CD4-positive, alpha-beta T cell treated with Interleukin-17A for 4 hours (primary cell): Measurements from ENCODE around the gene CRADD.
"Not testable (repeated sequence)": the region's sequence is repeated elsewhere in the genome, so short reads cannot be mapped to it uniquely, and the experiment has no call there.

ENCODE experiments used
- DNase-seq: peaks from one replicate; pipeline ENCODE4 v3.0.0-alpha.2; 2020; ENCODE audit warnings: mixed read lengths

CRADD gene

GRCh38 chr12:93677195-93678064 lies at the start of gene CRADD:
Gene CRADD (plus strand): TSS chr12:93677375.
- DNase-seq = peak; percentile 83

- DNase-seq = no peak
Observed at GRCh38 chr12:93632383-93632782, 44.8 kb upstream of the CRADD start.

DNA sequence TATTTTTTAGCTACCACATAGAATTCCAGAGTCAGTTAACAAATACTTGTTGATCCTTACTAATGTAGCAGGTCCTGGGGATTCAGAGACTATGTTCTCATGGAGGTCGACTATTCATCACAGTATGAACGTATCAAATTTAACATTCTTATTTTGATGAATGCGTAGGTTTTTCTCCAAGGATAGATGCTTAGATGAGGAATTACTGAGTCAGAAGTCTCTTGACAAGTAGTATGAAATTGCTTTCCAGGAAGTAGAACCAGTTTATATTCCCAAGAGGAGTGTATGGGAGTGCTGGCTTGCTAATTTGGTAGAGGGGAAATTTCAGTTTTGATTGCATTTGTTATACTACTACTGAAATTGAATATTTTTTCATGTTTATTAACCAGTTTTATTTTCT lies 42.8 kb upstream of the CRADD start:
- DNase-seq = no peak

- no peak for DNase-seq
Observed at GRCh38 chr12:93636708-93637107, 40.5 kb upstream of the CRADD start.

- no peak for DNase-seq
Observed at GRCh38 chr12:93638095-93638494, 39.1 kb upstream of the CRADD start.

GRCh38 chr12:93638954-93639353 lies 38.2 kb upstream of the CRADD start:
- DNase-seq = no peak

DNA sequence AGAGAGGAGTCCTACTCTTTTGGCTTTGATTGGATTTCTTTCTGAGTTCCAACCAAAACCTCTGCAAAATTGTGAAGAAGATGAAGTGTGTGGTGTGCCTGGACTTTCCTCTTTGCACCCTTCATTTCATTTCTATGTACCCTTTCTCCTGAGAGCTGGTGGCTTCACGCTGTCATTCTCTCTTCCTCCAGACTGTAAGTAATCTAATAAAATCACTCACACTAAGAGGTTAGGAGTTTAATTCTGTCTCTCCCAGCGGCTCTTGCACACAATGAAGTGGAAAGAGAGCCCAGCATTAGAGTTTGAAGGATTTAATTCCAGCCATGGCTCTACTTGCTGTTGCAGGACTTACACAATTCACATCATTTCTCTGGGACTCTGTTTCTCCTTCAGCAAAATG lies 37.8 kb upstream of the CRADD start:
- no peak for DNase-seq

GRCh38 chr12:93641380-93641779 lies 35.8 kb upstream of the CRADD start:
- DNase-seq = not testable (repeated sequence)

DNA sequence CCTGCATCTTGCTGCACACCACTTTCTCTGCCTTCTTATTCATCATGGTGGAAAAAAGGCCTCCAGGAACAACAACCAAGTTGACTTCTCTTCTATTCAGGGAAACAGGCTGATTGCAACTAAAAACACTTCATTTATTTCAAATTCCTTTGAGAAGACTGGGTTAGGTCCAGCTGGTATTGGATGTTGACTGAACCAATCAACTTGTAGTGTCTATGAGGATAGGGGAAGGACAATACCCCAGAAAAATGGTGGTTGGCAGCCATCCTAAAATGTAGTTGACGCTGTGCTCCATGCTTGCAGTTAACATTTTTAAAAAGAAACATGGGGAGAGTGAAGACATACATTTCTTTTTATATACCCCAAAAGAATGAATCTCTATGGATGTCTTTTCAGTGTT lies 34.4 kb upstream of the CRADD start:
- no peak for DNase-seq

DNA sequence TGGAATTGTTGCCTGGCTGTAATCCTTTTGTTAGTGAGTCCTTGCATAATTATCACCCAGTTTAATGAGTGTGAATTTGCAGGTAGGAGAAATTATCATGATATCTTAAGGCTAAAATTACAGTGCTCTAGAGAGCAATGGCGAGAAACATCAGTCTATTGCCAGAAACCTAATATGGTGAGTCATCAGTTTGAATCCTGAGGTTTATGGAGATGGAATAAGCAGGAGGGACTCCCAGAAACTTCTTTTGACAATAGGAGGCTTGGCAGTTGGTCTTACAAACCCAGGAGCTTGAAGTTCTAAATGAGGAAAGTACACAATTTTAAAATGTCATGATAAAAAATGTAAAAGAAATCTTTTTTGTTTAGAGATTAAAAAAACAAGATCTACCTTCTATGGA lies 31.5 kb upstream of the CRADD start:
- no peak for DNase-seq

DNA sequence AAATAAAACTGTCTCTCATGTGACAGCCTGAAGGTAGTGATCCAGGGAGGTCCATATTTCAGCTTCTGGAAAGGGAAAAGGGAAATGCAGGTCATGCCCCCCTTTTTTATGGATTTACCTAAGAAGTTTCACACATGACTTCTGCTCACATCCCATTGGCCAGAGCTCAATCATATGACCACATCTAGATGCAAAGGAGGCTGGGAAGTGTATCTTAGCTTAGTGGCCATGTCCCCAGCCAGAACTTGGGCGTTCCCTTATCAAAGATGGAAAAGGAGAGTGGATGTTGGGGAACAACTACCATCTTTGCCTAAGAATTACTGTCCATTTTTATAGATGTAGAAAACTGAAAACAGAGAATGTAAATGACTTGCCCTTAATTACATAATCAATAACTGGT lies 26.5 kb upstream of the CRADD start:
- no peak for DNase-seq

- DNase-seq = no peak
Observed at GRCh38 chr12:93653079-93653478, 24.1 kb upstream of the CRADD start.

- DNase-seq = no peak
Observed at GRCh38 chr12:93653712-93654111, 23.5 kb upstream of the CRADD start.

DNA sequence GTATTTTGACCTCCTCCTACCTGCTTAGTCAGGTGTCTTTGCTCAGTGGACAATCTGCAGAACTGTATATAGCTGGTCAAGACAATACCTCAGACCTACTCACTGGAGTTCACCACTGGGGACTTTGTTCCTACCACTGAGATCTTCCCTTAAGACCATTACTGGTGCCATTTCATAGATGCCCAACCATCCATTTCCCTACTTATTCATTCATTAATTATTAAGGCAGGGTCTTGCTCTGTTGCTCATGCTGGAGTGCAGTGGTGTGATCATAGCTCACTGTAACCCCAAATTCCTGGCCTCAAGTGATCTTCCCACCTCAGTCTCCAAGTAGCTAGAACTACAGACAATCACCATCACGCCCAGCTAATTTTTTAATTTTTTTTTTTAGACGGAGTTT lies 22.8 kb upstream of the CRADD start:
- no peak for DNase-seq

- no peak for DNase-seq
Observed at GRCh38 chr12:93657071-93657470, 20.1 kb upstream of the CRADD start.

- no peak for DNase-seq
Observed at GRCh38 chr12:93661021-93661420, 16.2 kb upstream of the CRADD start.

GRCh38 chr12:93663006-93663728 lies 14.0 kb upstream of the CRADD start:
- no peak for DNase-seq

- no peak for DNase-seq
Observed at GRCh38 chr12:93663729-93664084, 13.5 kb upstream of the CRADD start.

DNA sequence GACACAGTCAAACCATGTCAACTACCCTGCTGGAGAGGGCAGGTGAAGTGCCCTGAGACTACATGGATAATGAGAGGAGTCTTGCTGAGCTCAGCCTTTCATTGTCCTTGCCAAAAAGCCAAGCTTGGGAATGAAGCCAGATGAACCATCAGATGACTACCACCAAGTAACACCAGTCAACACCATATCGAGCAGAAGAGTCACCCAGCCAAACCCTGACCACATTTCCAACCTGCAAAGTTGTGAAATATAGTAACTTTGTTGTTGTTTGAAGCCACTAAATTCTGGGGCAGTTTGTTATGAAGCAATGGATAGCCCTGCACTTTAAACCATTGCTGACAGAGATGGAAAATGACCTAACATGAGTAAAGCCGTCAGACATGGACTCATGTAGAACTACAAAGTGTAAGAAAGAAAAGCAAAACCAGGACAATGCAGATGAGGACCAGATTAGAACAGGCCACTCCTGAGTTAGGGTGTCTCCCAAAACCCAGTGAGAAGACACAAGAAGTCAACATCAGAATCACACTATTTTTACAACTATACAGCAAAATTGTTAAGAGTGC lies 12.5 kb upstream of the CRADD start:
- DNase-seq = no peak

GRCh38 chr12:93667672-93668071 lies 9.5 kb upstream of the CRADD start:
- no peak for DNase-seq

DNA sequence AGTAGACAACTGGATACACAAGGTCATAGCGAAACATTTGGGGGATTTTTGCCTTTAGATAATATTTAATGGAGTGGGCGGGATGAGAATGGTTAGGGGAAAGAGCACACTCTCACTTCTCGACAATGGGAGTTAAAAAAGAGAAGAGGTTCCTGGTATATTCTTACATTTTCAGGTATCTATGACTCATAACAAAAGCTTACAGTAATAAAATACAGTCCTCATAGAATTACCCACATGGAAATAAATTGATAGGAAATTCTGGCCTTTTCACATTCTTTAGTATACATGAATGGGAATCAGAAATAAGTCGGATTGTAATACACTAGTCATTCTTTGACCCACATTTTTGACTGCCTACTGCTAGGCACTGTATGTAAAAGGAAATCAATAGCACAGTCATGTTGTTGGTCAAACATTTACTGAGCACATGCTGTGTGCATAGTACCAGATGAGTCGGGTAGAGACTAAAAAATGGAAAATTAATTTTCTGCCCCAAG lies 8.2 kb upstream of the CRADD start:
- DNase-seq = no peak

GRCh38 chr12:93669452-93669851 lies 7.7 kb upstream of the CRADD start:
- no peak for DNase-seq

GRCh38 chr12:93670104-93670503 lies 7.1 kb upstream of the CRADD start:
- no peak for DNase-seq

- no peak for DNase-seq
Observed at GRCh38 chr12:93671044-93671443, 6.1 kb upstream of the CRADD start.
